IPS DF 6.9 (cell line): Measurements from ENCODE around the gene CCDC12.

ENCODE experiments used
- DNase-seq: peaks from one replicate; pipeline ENCODE4 v3.0.0-alpha.2; 2013; ENCODE audit warnings: low read depth, low spot score
- H3K27ac ChIP-seq: one replicate; pipeline ENCODE4 v1.5.1; 2013; ENCODE audit warnings: low read length, control low read depth
- H3K27me3 ChIP-seq: 2 replicates; pipeline ENCODE4 v1.6.1; 2013; ENCODE audit warnings: mild to moderate bottlenecking, low read length; ENCODE audit not compliant: control insufficient read depth, insufficient read depth
- H3K36me3 ChIP-seq: 2 replicates; pipeline ENCODE4 v1.6.1; 2013; ENCODE audit warnings: low read length; ENCODE audit not compliant: control insufficient read depth, insufficient read depth
- H3K4me1 ChIP-seq: 2 replicates; pipeline ENCODE4 v1.6.1; 2013; ENCODE audit warnings: low read length; ENCODE audit not compliant: control insufficient read depth, insufficient read depth
- H3K4me3 ChIP-seq: 2 replicates; pipeline ENCODE4 v1.5.1; 2013; ENCODE audit warnings: mild to moderate bottlenecking, low read length
- H3K9me3 ChIP-seq: 2 replicates; pipeline ENCODE4 v1.6.1; 2013; ENCODE audit warnings: low read length, inconsistent platforms; ENCODE audit not compliant: control insufficient read depth, insufficient read depth
- WGBS: extraction: QIAGEN DNeasy Blood & Tissue Kit; methylation state at CpG from one replicate; pipeline ENCODE4 v1.1.7; 2013; ENCODE audit warnings: mixed read lengths, missing lambda C conversion rate; ENCODE audit not compliant: insufficient read length, insufficient coverage; 5-methylcytosine and 5-hydroxymethylcytosine counted together

The CCDC12 gene

DNA sequence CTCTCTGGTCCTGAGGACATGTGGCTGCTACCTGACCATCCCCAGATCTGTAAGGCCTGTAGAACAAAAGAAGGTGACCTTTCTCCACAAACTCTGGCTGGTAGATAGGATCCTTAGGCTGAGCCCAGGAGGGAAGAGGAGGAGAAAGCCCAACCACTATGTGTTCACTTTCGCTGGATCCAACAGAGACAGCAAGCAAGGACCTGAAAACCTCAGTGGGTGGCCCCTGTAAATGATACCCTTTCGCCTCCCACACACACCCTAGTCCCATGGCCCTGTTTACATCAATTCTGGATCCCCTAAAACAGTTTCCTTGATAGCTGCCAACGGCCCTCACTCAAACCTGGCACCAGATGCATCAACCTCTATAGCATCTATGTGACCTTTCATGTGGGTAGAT is 22.4 kb downstream of the CCDC12 start:
- Histone ChIP-seq H3K27me3 (no peaks in the 10 kb centered on the region), H3K9me3 (no peaks in the 10 kb centered on the region), H3K4me1 (peaks cover 8% of the 10 kb centered on the region), H3K4me3 (no peak overlapping the region), H3K27ac (no peak overlapping the region), H3K36me3 (no peaks in the 10 kb centered on the region)
- no peak for DNase-seq
- no CpG with 5 or more reads among the region's 3 CpGs for WGBS

- no peaks in the 10 kb centered on the region for H3K9me3 ChIP-seq
- no peak for DNase-seq
- H3K27ac ChIP-seq: no peak overlapping the region
- no CpG with 5 or more reads among the region's 8 CpGs for WGBS
- no peaks in the 10 kb centered on the region for H3K36me3 ChIP-seq
- H3K4me3 ChIP-seq: no peak overlapping the region
- no peaks in the 10 kb centered on the region for H3K27me3 ChIP-seq
- peaks cover 9% of the 10 kb centered on the region for H3K4me1 ChIP-seq
These were observed 23.1 kb downstream of the CCDC12 start for GRCh38 chr3:46953234-46954010.

DNA sequence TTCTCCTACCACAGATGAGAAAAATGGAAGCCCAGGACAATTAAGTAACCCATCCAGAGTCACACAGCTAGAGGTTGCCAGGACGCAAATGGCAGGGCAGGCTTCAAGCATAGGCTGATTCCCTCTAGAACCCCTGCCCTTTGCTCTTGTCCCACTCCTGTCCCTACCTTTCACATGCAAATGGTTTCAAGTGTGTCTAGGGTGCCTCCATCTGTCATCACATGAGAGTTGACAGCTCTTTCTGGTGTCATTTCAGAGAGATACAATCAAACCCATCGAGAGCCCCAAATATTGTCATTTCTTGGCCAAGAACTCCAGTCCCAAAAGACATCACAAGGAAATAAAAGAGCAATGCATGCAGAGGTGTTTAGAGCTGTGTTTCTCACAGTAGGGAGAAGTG is 23.7 kb downstream of the CCDC12 start:
- peaks cover 9% of the 10 kb centered on the region for H3K4me1 ChIP-seq
- H3K27me3 ChIP-seq: no peaks in the 10 kb centered on the region
- H3K4me3 ChIP-seq: no peak overlapping the region
- no peaks in the 10 kb centered on the region for H3K9me3 ChIP-seq
- no peak for DNase-seq
- no peak overlapping the region for H3K27ac ChIP-seq
- H3K36me3 ChIP-seq: no peaks in the 10 kb centered on the region
- no CpG with 5 or more reads among the region's 2 CpGs for WGBS

DNA sequence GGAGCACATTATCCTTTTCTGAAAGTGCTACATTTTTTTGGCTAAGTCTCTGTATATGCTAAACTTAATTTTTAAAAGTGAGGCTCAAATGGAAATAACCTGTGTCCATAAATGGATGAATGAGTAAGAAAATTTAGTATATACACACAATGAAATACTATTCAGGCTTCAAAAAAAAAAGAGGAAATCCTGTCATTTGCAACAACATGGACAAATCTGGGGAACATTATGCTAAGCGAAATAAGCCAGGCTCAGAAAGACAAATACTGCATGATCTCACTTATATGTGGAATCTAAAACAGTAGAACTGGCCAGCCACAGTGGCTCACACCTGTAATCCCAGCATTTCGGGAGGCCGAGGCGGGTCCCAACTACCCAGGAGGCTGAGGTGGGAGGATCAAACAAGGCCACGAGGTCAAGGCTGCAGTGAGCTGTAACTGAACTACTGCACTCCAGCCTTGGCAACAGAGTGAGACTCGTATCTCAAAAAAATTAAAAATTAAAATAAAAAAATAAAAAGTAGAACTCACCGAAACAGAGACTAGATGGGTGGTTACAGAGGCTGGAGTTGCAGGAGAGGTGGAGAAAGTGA is 25.8 kb downstream of the CCDC12 start:
- Histone ChIP-seq H3K36me3 (no peaks in the 10 kb centered on the region), H3K27ac (no peak overlapping the region), H3K9me3 (no peaks in the 10 kb centered on the region), H3K4me3 (no peak overlapping the region), H3K27me3 (no peaks in the 10 kb centered on the region), H3K4me1 (peaks cover 7% of the 10 kb centered on the region)
- no peak for DNase-seq
- no CpG with 5 or more reads among the region's 7 CpGs for WGBS

GRCh38 chr3:46950177-46950576 is 26.4 kb downstream of the CCDC12 start:
- H3K27me3 ChIP-seq: no peaks in the 10 kb centered on the region
- H3K27ac ChIP-seq: no peak overlapping the region
- no peak overlapping the region for H3K4me3 ChIP-seq
- WGBS: no CpG with 5 or more reads among the region's 2 CpGs
- no peaks in the 10 kb centered on the region for H3K36me3 ChIP-seq
- peaks cover 7% of the 10 kb centered on the region for H3K4me1 ChIP-seq
- no peak for DNase-seq
- H3K9me3 ChIP-seq: no peaks in the 10 kb centered on the region

DNA sequence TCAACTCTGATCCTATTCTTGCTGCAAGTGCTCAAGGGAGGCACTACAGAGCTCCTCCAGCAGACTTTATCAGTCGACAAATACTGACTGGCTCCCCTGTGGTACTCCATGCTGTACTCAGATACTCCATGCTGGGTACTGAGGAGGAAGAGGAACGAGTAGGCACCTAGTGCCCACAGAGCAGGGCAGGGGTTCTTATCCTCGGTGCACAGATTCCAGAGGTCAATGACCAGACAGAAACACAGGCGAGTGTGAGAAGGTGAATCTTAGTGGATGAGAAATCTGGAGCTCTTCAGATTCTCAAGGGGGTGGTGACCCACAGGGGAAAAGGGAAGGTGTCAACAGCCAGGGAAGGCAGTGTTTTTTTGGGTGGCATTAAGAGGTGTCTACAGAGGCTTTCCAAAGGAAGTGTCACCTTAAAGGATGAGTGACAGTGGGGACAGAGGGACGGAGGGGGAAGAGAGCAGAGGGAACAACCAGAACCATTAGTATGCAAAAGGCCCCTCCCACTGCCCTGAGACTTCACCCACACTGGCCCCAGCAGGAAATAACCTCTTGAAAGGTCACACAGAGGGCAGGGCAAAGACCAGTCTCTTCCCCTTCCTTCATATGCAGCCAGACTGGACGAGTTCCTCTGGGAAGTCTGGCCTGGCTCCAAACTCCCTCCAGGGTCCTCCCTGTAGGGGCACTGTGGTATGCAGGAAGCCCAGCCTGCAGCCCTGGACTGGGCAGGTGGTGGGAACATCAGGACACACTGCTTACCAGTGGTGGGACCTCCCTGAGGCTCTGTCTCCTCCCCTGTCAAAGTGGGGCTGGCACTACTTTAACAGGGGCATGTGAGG is 27.5 kb downstream of the CCDC12 start:
- Histone ChIP-seq H3K4me3 (no peak overlapping the region), H3K4me1 (peaks cover 9% of the 10 kb centered on the region), H3K27me3 (no peaks in the 10 kb centered on the region), H3K9me3 (no peaks in the 10 kb centered on the region), H3K36me3 (no peaks in the 10 kb centered on the region), H3K27ac (no peak overlapping the region)
- DNase-seq: no peak
- WGBS: no CpG with 5 or more reads among the region's 6 CpGs

DNA sequence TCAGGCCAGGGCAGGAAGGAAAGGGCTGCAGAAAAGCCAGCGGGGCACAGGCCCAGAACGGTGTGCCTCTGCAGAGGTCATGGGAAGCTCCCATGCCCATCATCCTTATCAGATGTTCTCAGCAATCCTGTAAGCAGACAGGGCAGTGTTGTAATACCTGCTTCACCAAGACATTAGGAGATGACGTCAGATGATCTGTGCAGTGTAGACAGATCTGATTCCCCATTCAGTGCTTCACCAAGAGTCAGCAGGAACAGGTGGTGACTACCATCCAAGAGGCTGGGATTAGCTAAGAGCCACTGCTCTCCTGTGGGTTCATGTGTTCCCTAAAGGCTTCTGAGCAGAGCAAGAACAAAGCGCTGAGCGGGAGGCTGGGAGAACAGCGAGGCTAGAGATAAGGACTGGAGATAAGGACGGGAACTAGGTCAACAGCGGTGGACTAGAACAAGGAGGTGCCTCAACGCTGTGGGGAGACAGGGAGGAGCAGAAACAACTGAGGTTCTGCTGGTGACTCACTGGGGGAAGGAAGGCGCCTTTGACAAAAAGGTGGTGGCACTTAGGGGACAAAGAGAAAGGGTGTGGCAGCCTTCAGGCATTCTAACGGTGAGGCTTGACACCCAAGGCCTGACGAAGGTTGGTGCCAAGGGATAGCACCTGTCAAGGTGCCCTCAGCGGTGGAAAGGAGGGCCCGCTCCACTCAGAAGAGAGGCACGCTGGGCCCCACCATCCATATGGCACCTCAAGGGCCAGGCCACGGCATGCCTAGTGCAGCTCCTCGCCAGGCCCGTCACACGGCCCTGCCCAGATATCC is 28.4 kb downstream of the CCDC12 start:
- no peaks in the 10 kb centered on the region for H3K36me3 ChIP-seq
- H3K27me3 ChIP-seq: no peaks in the 10 kb centered on the region
- WGBS: no CpG with 5 or more reads among the region's 19 CpGs
- no peaks in the 10 kb centered on the region for H3K9me3 ChIP-seq
- peaks cover 9% of the 10 kb centered on the region for H3K4me1 ChIP-seq
- no peak overlapping the region for H3K27ac ChIP-seq
- H3K4me3 ChIP-seq: no peak overlapping the region
- no peak for DNase-seq

- Histone ChIP-seq H3K4me3 (no peak overlapping the region), H3K27me3 (no peaks in the 10 kb centered on the region), H3K4me1 (peaks cover 8% of the 10 kb centered on the region), H3K36me3 (no peaks in the 10 kb centered on the region), H3K27ac (no peak overlapping the region), H3K9me3 (no peaks in the 10 kb centered on the region)
- no CpG with 5 or more reads among the region's 4 CpGs for WGBS
- DNase-seq: no peak
These were observed 29.0 kb downstream of the CCDC12 start for GRCh38 chr3:46947546-46947901.

DNA sequence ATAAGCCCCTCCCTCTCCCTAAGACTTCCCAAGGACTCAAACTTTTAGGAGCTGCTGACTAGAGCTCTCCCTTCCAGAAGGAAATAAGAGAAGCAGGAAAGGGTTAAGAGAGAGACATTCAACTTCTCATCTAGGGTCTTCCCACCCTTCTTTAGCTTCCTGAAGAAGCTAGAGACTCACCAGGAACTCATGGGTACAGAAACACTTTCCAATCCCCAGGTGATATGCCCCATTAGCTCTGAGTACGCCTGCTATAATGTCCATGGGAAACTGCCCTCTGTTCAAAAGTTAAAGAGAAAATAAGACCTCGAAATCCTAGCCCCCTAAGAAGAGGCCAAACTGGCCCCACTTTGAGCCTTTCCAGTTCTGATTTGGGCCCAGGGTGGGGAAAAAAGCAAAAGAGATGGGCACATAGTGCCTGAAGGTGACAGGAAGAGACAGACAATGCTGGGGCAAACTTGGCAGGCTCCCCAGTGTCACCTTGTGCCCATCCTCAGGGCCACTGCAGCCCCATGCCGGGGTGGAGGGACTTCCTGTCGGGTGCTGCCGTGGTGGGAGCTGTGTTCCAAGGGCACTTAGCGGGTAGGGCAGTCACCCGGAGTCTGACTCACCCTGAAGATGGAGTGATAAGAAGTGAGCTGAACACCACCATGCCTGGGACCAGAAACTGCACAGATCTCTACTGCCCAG is 29.5 kb downstream of the CCDC12 start:
- no CpG with 5 or more reads among the region's 7 CpGs for WGBS
- no peaks in the 10 kb centered on the region for H3K36me3 ChIP-seq
- H3K27me3 ChIP-seq: no peaks in the 10 kb centered on the region
- H3K4me1 ChIP-seq: peaks cover 8% of the 10 kb centered on the region
- no peak for DNase-seq
- H3K4me3 ChIP-seq: no peak overlapping the region
- H3K27ac ChIP-seq: no peak overlapping the region
- no peaks in the 10 kb centered on the region for H3K9me3 ChIP-seq
